ENCODE results near the gene COL1A2. TPM values are rescaled to one million over a fixed set of nuclear protein-coding genes. Genes with fewer than 3 reads are reported as not detected.

The COL1A2 gene
- total RNA-seq, 1 donor from 2014 or later = 6,748 TPM

DNA sequence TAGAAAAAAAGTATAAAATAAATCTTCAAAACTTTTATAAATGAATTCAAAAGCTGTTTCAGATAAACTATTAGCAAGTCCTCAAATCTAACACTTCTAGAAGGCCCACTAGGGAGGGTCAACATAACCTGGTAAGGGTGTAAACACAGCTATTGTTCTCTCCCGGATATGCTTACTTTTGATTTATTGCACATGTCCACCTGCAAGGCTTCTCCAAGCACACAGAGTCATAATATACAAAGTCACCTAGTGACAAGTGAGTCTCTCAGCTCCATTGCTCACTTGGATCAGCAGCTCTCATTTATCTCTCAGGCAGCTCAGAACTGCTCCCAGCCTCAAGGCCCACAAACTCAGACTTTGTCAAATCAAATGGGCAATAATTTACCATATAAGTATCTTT is 44.0 kb upstream of the COL1A2 start:
- FAIRE-seq = no peak
- no peaks in the 10 kb centered on the region for H3K36me3 Mint-ChIP-seq (ENCODE audit: low read depth, unreplicated experiment)
- no peak for TF ChIP-seq EZH2 (IDR thresholded peaks at IDR 0.05; ENCODE audit: insufficient read depth, low read length)
- TF ChIP-seq, protein P1, sequence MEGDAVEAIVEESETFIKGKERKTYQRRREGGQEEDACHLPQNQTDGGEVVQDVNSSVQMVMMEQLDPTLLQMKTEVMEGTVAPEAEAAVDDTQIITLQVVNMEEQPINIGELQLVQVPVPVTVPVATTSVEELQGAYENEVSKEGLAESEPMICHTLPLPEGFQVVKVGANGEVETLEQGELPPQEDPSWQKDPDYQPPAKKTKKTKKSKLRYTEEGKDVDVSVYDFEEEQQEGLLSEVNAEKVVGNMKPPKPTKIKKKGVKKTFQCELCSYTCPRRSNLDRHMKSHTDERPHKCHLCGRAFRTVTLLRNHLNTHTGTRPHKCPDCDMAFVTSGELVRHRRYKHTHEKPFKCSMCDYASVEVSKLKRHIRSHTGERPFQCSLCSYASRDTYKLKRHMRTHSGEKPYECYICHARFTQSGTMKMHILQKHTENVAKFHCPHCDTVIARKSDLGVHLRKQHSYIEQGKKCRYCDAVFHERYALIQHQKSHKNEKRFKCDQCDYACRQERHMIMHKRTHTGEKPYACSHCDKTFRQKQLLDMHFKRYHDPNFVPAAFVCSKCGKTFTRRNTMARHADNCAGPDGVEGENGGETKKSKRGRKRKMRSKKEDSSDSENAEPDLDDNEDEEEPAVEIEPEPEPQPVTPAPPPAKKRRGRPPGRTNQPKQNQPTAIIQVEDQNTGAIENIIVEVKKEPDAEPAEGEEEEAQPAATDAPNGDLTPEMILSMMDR (IDR thresholded peaks at IDR 0.05; ENCODE audit: insufficient read depth, low read depth, low read length) = no peak
- no peak overlapping the region for H3K4me3 Mint-ChIP-seq (ENCODE audit: unreplicated experiment)
- Histone ChIP-seq H3K27ac (ENCODE audit: low read depth, low read length) (no peak overlapping the region), H3K79me2 (ENCODE audit: insufficient read depth, low read length) (no peaks in the 10 kb centered on the region), H2AFZ (ENCODE audit: low read depth, low read length) (no peak overlapping the region), H3K27me3 (ENCODE audit: insufficient read depth, low read length) (no peaks in the 10 kb centered on the region), H3K4me2 (ENCODE audit: low read length) (no peak overlapping the region), H3K36me3 (ENCODE audit: insufficient read depth, low read length) (no peaks in the 10 kb centered on the region), H3K9me3 (ENCODE audit: insufficient read depth, low read depth, low read length) (no peaks in the 10 kb centered on the region), H4K20me1 (ENCODE audit: insufficient read depth, low read length) (no peaks in the 10 kb centered on the region), H3K4me3 (ENCODE audit: insufficient read depth, low read depth, low read length) (no peak overlapping the region), H3K4me1 (ENCODE audit: insufficient read depth, low read length) (peaks cover 21% of the 10 kb centered on the region), H3K9ac (ENCODE audit: low read length) (no peak overlapping the region)
- H3K9me3 Mint-ChIP-seq (ENCODE audit: unreplicated experiment) = no peaks in the 10 kb centered on the region
- DNase-seq (ENCODE audit: low read depth) = no peak
- no peaks in the 10 kb centered on the region for H3K27me3 Mint-ChIP-seq (ENCODE audit: low read depth, unreplicated experiment)
- H3K4me1 Mint-ChIP-seq (ENCODE audit: low read depth, unreplicated experiment) = peaks cover 34% of the 10 kb centered on the region
- H3K27ac Mint-ChIP-seq (ENCODE audit: unreplicated experiment) = no peak overlapping the region

DNA sequence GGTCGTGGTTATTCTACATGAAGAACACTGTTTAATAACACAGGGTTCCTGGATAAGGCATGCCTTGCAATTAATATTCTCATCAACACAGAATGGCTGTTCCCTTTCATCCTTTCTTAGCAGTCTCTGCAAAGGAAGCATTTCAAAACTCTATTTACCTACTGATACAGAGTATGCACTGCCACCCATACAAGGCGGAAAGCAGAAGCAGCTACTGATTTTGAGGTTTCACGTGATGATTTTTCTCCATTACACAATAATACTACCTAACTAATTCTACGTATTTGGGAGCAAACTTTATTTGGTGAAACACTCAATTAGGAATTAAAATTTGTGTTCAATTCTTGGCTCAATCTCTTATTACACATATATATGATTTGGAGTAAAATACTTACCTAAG is 43.0 kb upstream of the COL1A2 start:
- FAIRE-seq (no peak), DNase-seq (ENCODE audit: low read depth) (no peak)
- H3K36me3 ChIP-seq (ENCODE audit: insufficient read depth, low read length) = no peaks in the 10 kb centered on the region
- no peaks in the 10 kb centered on the region for H3K9me3 Mint-ChIP-seq (ENCODE audit: unreplicated experiment)
- H3K4me2 ChIP-seq (ENCODE audit: low read length) = no peak overlapping the region
- H3K9me3 ChIP-seq (ENCODE audit: insufficient read depth, low read depth, low read length) = no peaks in the 10 kb centered on the region
- H3K4me1 Mint-ChIP-seq (ENCODE audit: low read depth, unreplicated experiment) = peaks cover 28% of the 10 kb centered on the region
- H3K27me3 Mint-ChIP-seq (ENCODE audit: low read depth, unreplicated experiment) = no peaks in the 10 kb centered on the region
- no peaks in the 10 kb centered on the region for H3K36me3 Mint-ChIP-seq (ENCODE audit: low read depth, unreplicated experiment)
- no peak overlapping the region for H3K27ac ChIP-seq (ENCODE audit: low read depth, low read length)
- H3K27ac Mint-ChIP-seq (ENCODE audit: unreplicated experiment) = no peak overlapping the region
- TF ChIP-seq EZH2 (IDR thresholded peaks at IDR 0.05; ENCODE audit: insufficient read depth, low read length) = no peak
- TF ChIP-seq, protein P1 (IDR thresholded peaks at IDR 0.05; ENCODE audit: insufficient read depth, low read depth, low read length) = no peak
- no peaks in the 10 kb centered on the region for H3K79me2 ChIP-seq (ENCODE audit: insufficient read depth, low read length)
- no peaks in the 10 kb centered on the region for H3K27me3 ChIP-seq (ENCODE audit: insufficient read depth, low read length)
- no peak overlapping the region for H3K4me3 ChIP-seq (ENCODE audit: insufficient read depth, low read depth, low read length)
- no peak overlapping the region for H3K9ac ChIP-seq (ENCODE audit: low read length)
- no peaks in the 10 kb centered on the region for H4K20me1 ChIP-seq (ENCODE audit: insufficient read depth, low read length)
- peaks cover 19% of the 10 kb centered on the region for H3K4me1 ChIP-seq (ENCODE audit: insufficient read depth, low read length)
- H2AFZ ChIP-seq (ENCODE audit: low read depth, low read length) = no peak overlapping the region
- H3K4me3 Mint-ChIP-seq (ENCODE audit: unreplicated experiment) = no peak overlapping the region

DNA sequence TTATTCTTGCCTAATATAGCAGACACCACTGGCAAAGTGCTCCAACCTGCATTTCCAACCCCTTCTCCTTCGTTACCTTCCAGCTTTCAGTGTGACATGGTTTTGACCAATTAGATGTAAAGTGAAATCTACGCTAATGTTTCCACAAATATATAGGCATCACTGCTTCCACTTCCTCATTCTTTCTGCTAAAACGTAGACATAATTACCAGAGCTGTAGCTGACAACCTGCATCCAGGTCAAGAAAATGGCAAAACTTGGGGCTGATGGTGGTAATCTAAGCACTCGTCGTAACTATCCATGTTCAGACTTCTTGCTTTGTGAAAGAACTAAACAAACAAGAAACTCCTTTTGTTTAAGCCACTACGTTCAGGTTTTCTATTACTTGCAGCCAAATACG is 41.8 kb upstream of the COL1A2 start:
- H3K9me3 Mint-ChIP-seq (ENCODE audit: unreplicated experiment) = no peaks in the 10 kb centered on the region
- H3K36me3 Mint-ChIP-seq (ENCODE audit: low read depth, unreplicated experiment) = no peaks in the 10 kb centered on the region
- no peak overlapping the region for H3K9ac ChIP-seq (ENCODE audit: low read length)
- FAIRE-seq (no peak), DNase-seq (ENCODE audit: low read depth) (no peak)
- H3K27me3 Mint-ChIP-seq (ENCODE audit: low read depth, unreplicated experiment) = no peaks in the 10 kb centered on the region
- no peaks in the 10 kb centered on the region for H4K20me1 ChIP-seq (ENCODE audit: insufficient read depth, low read length)
- H3K4me1 ChIP-seq (ENCODE audit: insufficient read depth, low read length) = peaks cover 11% of the 10 kb centered on the region
- H3K4me3 Mint-ChIP-seq (ENCODE audit: unreplicated experiment) = no peak overlapping the region
- no peak overlapping the region for H2AFZ ChIP-seq (ENCODE audit: low read depth, low read length)
- H3K4me1 Mint-ChIP-seq (ENCODE audit: low read depth, unreplicated experiment) = peaks cover 28% of the 10 kb centered on the region
- no peak overlapping the region for H3K27ac Mint-ChIP-seq (ENCODE audit: unreplicated experiment)
- no peak overlapping the region for H3K27ac ChIP-seq (ENCODE audit: low read depth, low read length)
- H3K4me3 ChIP-seq (ENCODE audit: insufficient read depth, low read depth, low read length) = no peak overlapping the region
- H3K4me2 ChIP-seq (ENCODE audit: low read length) = no peak overlapping the region
- no peaks in the 10 kb centered on the region for H3K9me3 ChIP-seq (ENCODE audit: insufficient read depth, low read depth, low read length)
- H3K79me2 ChIP-seq (ENCODE audit: insufficient read depth, low read length) = no peaks in the 10 kb centered on the region
- H3K27me3 ChIP-seq (ENCODE audit: insufficient read depth, low read length) = no peaks in the 10 kb centered on the region
- H3K36me3 ChIP-seq (ENCODE audit: insufficient read depth, low read length) = no peaks in the 10 kb centered on the region
- TF ChIP-seq, protein P1 (IDR thresholded peaks at IDR 0.05; ENCODE audit: insufficient read depth, low read depth, low read length) = no peak
- no peak for TF ChIP-seq EZH2 (IDR thresholded peaks at IDR 0.05; ENCODE audit: insufficient read depth, low read length)
